ENCODE data around the gene SORBS2. TPM values are rescaled to one million over a fixed set of nuclear protein-coding genes. Genes with fewer than 3 reads are reported as not detected.

SORBS2 gene
- total RNA-seq, 1 experiment from 2014 or later, result 0.34 TPM

GRCh38 chr4:185772391-185773093 lies 39.5 kb downstream of the SORBS2 start:
- ChIA-PET POLR2A (no interaction called here), CTCF (no interaction called here), RAD21 (ENCODE audit: low non-redundant PET in 1 of 2, low total read pairs in 2 of 2, uncharacterized antibody in 2 of 2, unreplicated experiment in 2 of 2) (no interaction called here)
- Histone ChIP-seq H3K4me1 (ENCODE audit: control insufficient read depth in 1 of 2, insufficient read depth in 2 of 2, low read length in 2 of 2) (no peaks in the 10 kb centered on the region), H3K4me2 (ENCODE audit: low read length) (no peak overlapping the region), H3K79me2 (ENCODE audit: insufficient read depth, low read length) (no peaks in the 10 kb centered on the region), H3K27me3 (ENCODE audit: insufficient read depth, low read length) (no peaks in the 10 kb centered on the region; the same call in 1 of the 2 replicates), H3K9me2 (ENCODE audit: insufficient read depth) (no peaks in the 10 kb centered on the region), H3K4me3 (replicated peaks in 1 of 2; ENCODE audit: low read depth in 1 of 2, low read length in 2 of 2) (no peak overlapping the region), H4K20me1 (ENCODE audit: insufficient read depth) (no peaks in the 10 kb centered on the region), H3K36me3 (ENCODE audit: control insufficient read depth in 1 of 2, insufficient read depth in 2 of 2, low read length in 2 of 2) (no peaks in the 10 kb centered on the region), H3K9me3 (ENCODE audit: control insufficient read depth in 1 of 2, insufficient read depth in 1 of 2, low read depth in 1 of 2, low read length in 2 of 2) (no peaks in the 10 kb centered on the region), H3K27ac (ENCODE audit: low read depth, low read length) (no peak overlapping the region), H2AFZ (ENCODE audit: low read depth, low read length, poor library complexity, severe bottlenecking) (no peak overlapping the region), H3K9ac (ENCODE audit: low read length) (no peak overlapping the region)
- TF ChIP-seq SRF (IDR thresholded peaks at IDR 0.05; ENCODE audit: low read depth), result no peak
- TF ChIP-seq, protein P1, sequence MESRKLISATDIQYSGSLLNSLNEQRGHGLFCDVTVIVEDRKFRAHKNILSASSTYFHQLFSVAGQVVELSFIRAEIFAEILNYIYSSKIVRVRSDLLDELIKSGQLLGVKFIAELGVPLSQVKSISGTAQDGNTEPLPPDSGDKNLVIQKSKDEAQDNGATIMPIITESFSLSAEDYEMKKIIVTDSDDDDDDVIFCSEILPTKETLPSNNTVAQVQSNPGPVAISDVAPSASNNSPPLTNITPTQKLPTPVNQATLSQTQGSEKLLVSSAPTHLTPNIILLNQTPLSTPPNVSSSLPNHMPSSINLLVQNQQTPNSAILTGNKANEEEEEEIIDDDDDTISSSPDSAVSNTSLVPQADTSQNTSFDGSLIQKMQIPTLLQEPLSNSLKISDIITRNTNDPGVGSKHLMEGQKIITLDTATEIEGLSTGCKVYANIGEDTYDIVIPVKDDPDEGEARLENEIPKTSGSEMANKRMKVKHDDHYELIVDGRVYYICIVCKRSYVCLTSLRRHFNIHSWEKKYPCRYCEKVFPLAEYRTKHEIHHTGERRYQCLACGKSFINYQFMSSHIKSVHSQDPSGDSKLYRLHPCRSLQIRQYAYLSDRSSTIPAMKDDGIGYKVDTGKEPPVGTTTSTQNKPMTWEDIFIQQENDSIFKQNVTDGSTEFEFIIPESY (IDR thresholded peaks at IDR 0.05; ENCODE audit: extremely low read depth, insufficient replicate concordance, low read length), result no peak
- no peak for TF ChIP-seq SIN3A (IDR thresholded peaks at IDR 0.05; ENCODE audit: low read depth)
- TF ChIP-seq SP1 (IDR thresholded peaks at IDR 0.05; ENCODE audit: low read depth), result no peak
- TF ChIP-seq EZH2 (IDR thresholded peaks at IDR 0.05), result no peak
- ATAC-seq (no peak), DNase-seq (ENCODE audit: low read depth, low spot score) (no peak)
- no TSS peak for BruUV-seq (replicated peaks)
- intact Hi-C loops (cut with micrococcal nuclease), result no loop called here

- no peaks in the 10 kb centered on the region; the same call in 1 of the 2 replicates for H3K27me3 ChIP-seq (ENCODE audit: insufficient read depth, low read length)
- intact Hi-C loops (cut with micrococcal nuclease), result no loop called here
- POLR2A ChIA-PET, result no interaction called here
- H4K20me1 ChIP-seq (ENCODE audit: insufficient read depth), result no peaks in the 10 kb centered on the region
- no peaks in the 10 kb centered on the region for H3K79me2 ChIP-seq (ENCODE audit: insufficient read depth, low read length)
- H3K4me1 ChIP-seq (ENCODE audit: control insufficient read depth in 1 of 2, insufficient read depth in 2 of 2, low read length in 2 of 2), result no peaks in the 10 kb centered on the region
- H3K9ac ChIP-seq (ENCODE audit: low read length), result no peak overlapping the region
- H3K9me2 ChIP-seq (ENCODE audit: insufficient read depth), result no peaks in the 10 kb centered on the region
- no peaks in the 10 kb centered on the region for H3K36me3 ChIP-seq (ENCODE audit: control insufficient read depth in 1 of 2, insufficient read depth in 2 of 2, low read length in 2 of 2)
- RAD21 ChIA-PET (ENCODE audit: low non-redundant PET in 1 of 2, low total read pairs in 2 of 2, uncharacterized antibody in 2 of 2, unreplicated experiment in 2 of 2), result no interaction called here
- CTCF ChIA-PET, result no interaction called here
- no peak overlapping the region for H3K4me3 ChIP-seq (replicated peaks in 1 of 2; ENCODE audit: low read depth in 1 of 2, low read length in 2 of 2)
- BruUV-seq (replicated peaks), result no TSS peak
- no peak overlapping the region for H2AFZ ChIP-seq (ENCODE audit: low read depth, low read length, poor library complexity, severe bottlenecking)
- H3K9me3 ChIP-seq (ENCODE audit: control insufficient read depth in 1 of 2, insufficient read depth in 1 of 2, low read depth in 1 of 2, low read length in 2 of 2), result no peaks in the 10 kb centered on the region
- no peak overlapping the region for H3K4me2 ChIP-seq (ENCODE audit: low read length)
- H3K27ac ChIP-seq (ENCODE audit: low read depth, low read length), result no peak overlapping the region
- no peak for ATAC-seq
- DNase-seq (ENCODE audit: low read depth, low spot score), result no peak
- no peak for TF ChIP-seq CEBPB (IDR thresholded peaks at IDR 0.05; ENCODE audit: low read depth)
- no peak for TF ChIP-seq ZNF274 (IDR thresholded peaks at IDR 0.05; ENCODE audit: low read depth, low read length)
- TF ChIP-seq CTCF (IDR thresholded peaks at IDR 0.05 in 2 of 3, conservative IDR thresholded peaks at IDR 0.05 in 1 of 3; ENCODE audit: borderline replicate concordance in 1 of 3, insufficient read depth in 1 of 3, low read depth in 2 of 3, low read length in 2 of 3), result no peak
- no peak for TF ChIP-seq RAD21 (IDR thresholded peaks at IDR 0.05; ENCODE audit: low read depth)
- no peak for TF ChIP-seq SRF (IDR thresholded peaks at IDR 0.05; ENCODE audit: low read depth)
- TF ChIP-seq EZH2 (IDR thresholded peaks at IDR 0.05), result no peak
- no peak for TF ChIP-seq EGR1 (IDR thresholded peaks at IDR 0.05; ENCODE audit: low read depth)
- TF ChIP-seq POLR2A (IDR thresholded peaks at IDR 0.05; ENCODE audit: borderline replicate concordance, extremely low read depth, insufficient read depth, insufficient read length), result no peak
- TF ChIP-seq SIN3A (IDR thresholded peaks at IDR 0.05; ENCODE audit: low read depth), result no peak
- no peak for TF ChIP-seq MAX (IDR thresholded peaks at IDR 0.05)
- no peak for TF ChIP-seq YY1 (IDR thresholded peaks at IDR 0.05; ENCODE audit: extremely low read depth, insufficient replicate concordance, low read depth, low read length)
- no peak for TF ChIP-seq ZFX (IDR thresholded peaks at IDR 0.05)
- TF ChIP-seq EZH2phosphoT487 (IDR thresholded peaks at IDR 0.05; ENCODE audit: borderline replicate concordance), result no peak
Observed at GRCh38 chr4:185771711-185772390, 40.1 kb downstream of the SORBS2 start.
